ENCODE results near the gene MAP3K9. TPM values are rescaled to one million over a fixed set of nuclear protein-coding genes. Genes with fewer than 3 reads are reported as not detected.
A peak's percentile ranks its signal among the peaks of the same experiment; 100 is the strongest.

Gene MAP3K9
- total and polyA plus RNA-seq, 2 of the 8 experiments (the other 6 are each of a cell fraction or from before 2014, with no cell fraction given): 9.8 to 24.7 TPM

GRCh38 chr14:70698288-70698687, 111.0 kb downstream of the MAP3K9 start:
- FAIRE-seq: no peak
- CTCF ChIA-PET (ENCODE audit: partially characterized antibody): interaction anchor here (1.7 to 2.4 kb wide), 4 partner anchors 10 to 19 kb away, joined by 5 to 11 read pairs (median 10); no protein-coding TSS in a partner anchor
- peak overlapping the region; percentile 45; the same call in 1 of the 2 replicates for H2AK5ac ChIP-seq (ENCODE audit: low read depth, low read length)

More at GRCh38 chr14:70698288-70698687, 111.0 kb downstream of the MAP3K9 start:
- Histone ChIP-seq H3K4me2 (ENCODE audit: insufficient read depth in 1 of 2, low read depth in 2 of 2, low read length in 2 of 2) (no peak overlapping the region), H2BK20ac (ENCODE audit: low read length) (peak overlapping the region; percentile 87; the same call in 1 of the 2 replicates), H3K27ac (ENCODE audit: low read depth, low read length) (no peak overlapping the region), H2BK120ac (replicated peaks; ENCODE audit: low read depth, low read length) (no peak overlapping the region), H3K18ac (ENCODE audit: extremely low read depth, low read length) (0 out of 2 replicates have a peak overlapping the region, but pooled peaks have one; percentile 81), H4K91ac (replicated peaks; ENCODE audit: insufficient read length, low read length) (no peak overlapping the region), H3K4me3 (ENCODE audit: extremely low read depth in 1 of 4, insufficient read depth in 2 of 4, low read depth in 3 of 4, low read length in 4 of 4) (no peak overlapping the region), H3K14ac (ENCODE audit: insufficient read length) (no peak overlapping the region), H2BK12ac (ENCODE audit: low read depth, low read length) (peak overlapping the region; percentile 86; the same call in 1 of the 2 replicates), H4K5ac (ENCODE audit: insufficient read length, low read depth, low read length) (no peak overlapping the region), H3K36me3 (ENCODE audit: control insufficient read depth in 2 of 4, insufficient read depth in 4 of 4, low read length in 3 of 4) (no peaks in the 10 kb centered on the region), H3K4me1 (replicated peaks in 1 of 4; ENCODE audit: control insufficient read depth in 3 of 4, insufficient read depth in 4 of 4, low read length in 3 of 4) (peaks cover 0 to 5% (median 1%) of the 10 kb centered on the region in 4 experiments; a peak in 3 of 7 replicates), H3K56ac (replicated peaks; ENCODE audit: insufficient read length, low read depth, low read length) (no peak overlapping the region), H3K79me2 (ENCODE audit: control insufficient read depth in 1 of 2, insufficient read depth in 2 of 2, low read length in 2 of 2) (no peaks in the 10 kb centered on the region), H3K23me2 (ENCODE audit: low read depth, low read length) (no peaks in the 10 kb centered on the region), H3K79me1 (ENCODE audit: low read depth, low read length) (no peaks in the 10 kb centered on the region), H3K27me3 (replicated peaks in 1 of 4; ENCODE audit: control insufficient read depth in 3 of 4, extremely low read depth in 1 of 4, insufficient read depth in 3 of 4, low read length in 3 of 4) (no peaks in the 10 kb centered on the region), H3K4ac (replicated peaks; ENCODE audit: insufficient read length, low read depth, low read length) (no peak overlapping the region), H2BK15ac (ENCODE audit: low read length) (0 out of 2 replicates have a peak overlapping the region, but pooled peaks have one; percentile 19), H4K8ac (ENCODE audit: extremely low read depth, insufficient read depth, low read length) (no peak overlapping the region), H2BK5ac (ENCODE audit: low read depth, low read length) (0 out of 2 replicates have a peak overlapping the region, but pooled peaks have one; percentile 56), H3K23ac (ENCODE audit: insufficient read length) (no peak overlapping the region), H3K9ac (replicated peaks in 1 of 4; ENCODE audit: extremely low read depth in 1 of 4, low read depth in 3 of 4, low read length in 3 of 4) (no peak overlapping the region), H2AFZ (ENCODE audit: low read length) (peak overlapping the region; percentile 56; the same call in 1 of the 2 replicates), H3K9me3 (ENCODE audit: insufficient read depth in 2 of 2, low read depth in 1 of 2, low read length in 1 of 2) (no peaks in the 10 kb centered on the region), H4K20me1 (replicated peaks in 1 of 2; ENCODE audit: control insufficient read depth in 1 of 2, insufficient read depth in 2 of 2, low read length in 2 of 2) (no peaks in the 10 kb centered on the region)
- TF ChIP-seq BACH1 (IDR thresholded peaks at IDR 0.05; ENCODE audit: low read length) (peak; percentile 76), KDM4A (IDR thresholded peaks at IDR 0.05; ENCODE audit: low read depth, low read length, severe bottlenecking) (no peak), POLR2AphosphoS5 (IDR thresholded peaks at IDR 0.05; ENCODE audit: low read depth, low read length) (no peak), SAP30 (IDR thresholded peaks at IDR 0.05; ENCODE audit: insufficient read depth, insufficient replicate concordance, low read length) (no peak), MAFK (IDR thresholded peaks at IDR 0.05; ENCODE audit: low read depth, low read length) (peak; percentile 70), SUZ12 (IDR thresholded peaks at IDR 0.05; ENCODE audit: low read length) (no peak)
- TF ChIP-seq, protein P1, sequence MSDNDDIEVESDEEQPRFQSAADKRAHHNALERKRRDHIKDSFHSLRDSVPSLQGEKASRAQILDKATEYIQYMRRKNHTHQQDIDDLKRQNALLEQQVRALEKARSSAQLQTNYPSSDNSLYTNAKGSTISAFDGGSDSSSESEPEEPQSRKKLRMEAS (IDR thresholded peaks at IDR 0.05): 0 out of 2 replicates have a peak, but pooled peaks have one; percentile 19
- POLR2A ChIA-PET (ENCODE audit: partially characterized antibody): interaction anchor here (0.8 to 7.6 kb wide), 3 partner anchors 8 to 44 kb away, joined by 3 to 43 read pairs (median 4); no protein-coding TSS in a partner anchor
- DNase-seq (ENCODE audit: low read depth in 1 of 2, low spot score in 2 of 2): no peak
- WGBS, 2 experiments (ENCODE audit: extremely low coverage in 1 of 2, insufficient coverage in 1 of 2, insufficient read length in 1 of 2, insufficient replicate concordance in 2 of 2, low coverage in 1 of 2, low lambda C conversion rate in 2 of 2, missing lambda C conversion rate in 1 of 2): 92% methylated on average over 3 of the region's 3 CpGs; no CpG with 5 or more reads in 1 of the 2 experiments

Data from H1 (cell line).